OCI-M2 (cell line): ENCODE results near the gene GARRE1.
"Not testable (repeated sequence)": the region's sequence is repeated elsewhere in the genome, so short reads cannot be mapped to it uniquely, and the experiment has no call there.

Source experiments
- DNase-seq: peaks from one replicate; lab custom pipeline; 2025; ENCODE audit not compliant: unreplicated experiment; lab: John Stamatoyannopoulos, UW

Gene GARRE1

GRCh38 chr19:34232566-34233481 is 21.5 kb upstream of the GARRE1 start:
- DNase-seq, result no peak

GRCh38 chr19:34235425-34235940 is 18.9 kb upstream of the GARRE1 start:
- DNase-seq, result no peak

GRCh38 chr19:34236035-34236987 is 18.0 kb upstream of the GARRE1 start:
- DNase-seq, result no peak

- DNase-seq, result no peak
Observed at GRCh38 chr19:34237283-34237682, 17.1 kb upstream of the GARRE1 start.

- DNase-seq, result no peak
Observed at GRCh38 chr19:34237939-34238338, 16.4 kb upstream of the GARRE1 start.

- DNase-seq, result no peak
Observed at GRCh38 chr19:34241513-34242337, 12.6 kb upstream of the GARRE1 start.

- DNase-seq, result not testable (repeated sequence)
Observed at GRCh38 chr19:34243138-34243875, 11.0 kb upstream of the GARRE1 start.

- no peak for DNase-seq
Observed at GRCh38 chr19:34243876-34244578, 10.3 kb upstream of the GARRE1 start.

GRCh38 chr19:34244611-34245299 is 9.6 kb upstream of the GARRE1 start:
- no peak for DNase-seq

GRCh38 chr19:34246340-34246739 is 8.0 kb upstream of the GARRE1 start:
- no peak for DNase-seq

GRCh38 chr19:34248941-34249340 is 5.4 kb upstream of the GARRE1 start:
- DNase-seq, result no peak

- not testable (repeated sequence) for DNase-seq
Observed at GRCh38 chr19:34253167-34253566, 1.2 kb upstream of the GARRE1 start.

GRCh38 chr19:34253681-34254045 is 691 bp upstream of the GARRE1 start:
- not testable (repeated sequence) for DNase-seq

- no peak for DNase-seq
Observed at GRCh38 chr19:34254698-34255432, 511 bp downstream of the GARRE1 start.

- no peak for DNase-seq
Observed at GRCh38 chr19:34255546-34255945, 1.2 kb downstream of the GARRE1 start.

- DNase-seq, result no peak
Observed at GRCh38 chr19:34256835-34257558, 2.6 kb downstream of the GARRE1 start.

GRCh38 chr19:34257559-34257924 is 3.2 kb downstream of the GARRE1 start:
- no peak for DNase-seq
